Stimulated activated CD4-positive, alpha-beta T cell treated with anti-CD3 and anti-CD28 coated beads, TNF-alpha, amount 100 ng/mL, for 4 hours (primary cell): ENCODE results near the gene FAS.
A peak's percentile ranks its signal among the peaks of the same experiment; 100 is the strongest.

Source experiments
- DNase-seq, 3 experiments: peaks; one replicate each; pipeline ENCODE4 v3.0.0-alpha.2; 2020; ENCODE audit warnings: low read depth in 3 of 3

Gene FAS

GRCh38 chr10:88990384-88991160 is at the start of gene FAS:
FAS (plus strand) TSS chr10:88990798; CDS start chr10:88990877, 79 bp downstream.
- peak; percentile 50 to 68 (median 68) for DNase-seq

- no peak for DNase-seq
Observed at GRCh38 chr10:88941026-88941425, 49.6 kb upstream of the FAS start.

- no peak for DNase-seq
Observed at GRCh38 chr10:88943778-88944177, 46.8 kb upstream of the FAS start.

GRCh38 chr10:88944813-88945212 is 45.8 kb upstream of the FAS start:
- DNase-seq, result no peak

- no peak for DNase-seq
Observed at GRCh38 chr10:88946200-88946599, 44.4 kb upstream of the FAS start.

GRCh38 chr10:88946965-88947590 is 43.5 kb upstream of the FAS start:
- no peak for DNase-seq

GRCh38 chr10:88949051-88949450 is 41.5 kb upstream of the FAS start:
- no peak for DNase-seq

GRCh38 chr10:88949912-88950837 is 40.4 kb upstream of the FAS start:
- DNase-seq, result no peak

- DNase-seq, result no peak
Observed at GRCh38 chr10:88952647-88953111, 37.9 kb upstream of the FAS start, which contains the start of gene ACTA2. ACTA2 (minus strand) TSS chr10:88952773; CDS start chr10:88948930, 3,843 bp downstream.

- DNase-seq, result no peak
Observed at GRCh38 chr10:88953662-88954061, 36.9 kb upstream of the FAS start.

GRCh38 chr10:88954458-88955083 is 36.0 kb upstream of the FAS start:
- DNase-seq, result no peak

GRCh38 chr10:88957381-88957780 is 33.2 kb upstream of the FAS start:
- no peak for DNase-seq

- no peak for DNase-seq
Observed at GRCh38 chr10:88958721-88959120, 31.9 kb upstream of the FAS start.

GRCh38 chr10:88960802-88961201 is 29.8 kb upstream of the FAS start:
- no peak for DNase-seq

- no peak for DNase-seq
Observed at GRCh38 chr10:88961266-88961665, 29.3 kb upstream of the FAS start.

- no peak for DNase-seq
Observed at GRCh38 chr10:88962336-88962735, 28.3 kb upstream of the FAS start.

- no peak for DNase-seq
Observed at GRCh38 chr10:88963318-88963717, 27.3 kb upstream of the FAS start.

- no peak for DNase-seq
Observed at GRCh38 chr10:88964360-88964759, 26.2 kb upstream of the FAS start.

- DNase-seq, result no peak
Observed at GRCh38 chr10:88964869-88965415, 25.7 kb upstream of the FAS start.

- DNase-seq, result no peak
Observed at GRCh38 chr10:88966797-88967196, 23.8 kb upstream of the FAS start.

GRCh38 chr10:88968391-88968790 is 22.2 kb upstream of the FAS start:
- DNase-seq, result no peak
